GM10266 (cell line): ENCODE results near the gene TRMT44.

Experiments used
- DNase-seq: peaks from one replicate; pipeline ENCODE4 v3.0.0; 2012; ENCODE audit errors: extremely low spot score
- CTCF ChIP-seq: IDR thresholded peaks from 2 replicates; pipeline ENCODE4 v1.5.1; 2012; ENCODE audit warnings: mild to moderate bottlenecking, low read depth; ENCODE audit not compliant: control insufficient read depth, insufficient read depth; ENCODE audit errors: missing control alignments

TRMT44 gene

GRCh38 chr4:8523175-8523574 is 82.6 kb downstream of the TRMT44 start:
- TF ChIP-seq CTCF = no peak

GRCh38 chr4:8523766-8524165 is 83.2 kb downstream of the TRMT44 start:
- no peak for TF ChIP-seq CTCF
- no peak for DNase-seq

More at GRCh38 chr4:8523175-8523574, 82.6 kb downstream of the TRMT44 start:
- no peak for DNase-seq

GRCh38 chr4:8524595-8525382 is 84.2 kb downstream of the TRMT44 start:
- no peak for TF ChIP-seq CTCF
- no peak for DNase-seq

- DNase-seq = no peak
- no peak for TF ChIP-seq CTCF
These were observed 85.0 kb downstream of the TRMT44 start for GRCh38 chr4:8525383-8526120.
